ENCODE data around the gene ARHGEF10L. TPM values are rescaled to one million over a fixed set of nuclear protein-coding genes. Genes with fewer than 3 reads are reported as not detected.

The ARHGEF10L gene
- total RNA-seq, 2 donors from 2014 or later, result 226 to 301 TPM

DNA sequence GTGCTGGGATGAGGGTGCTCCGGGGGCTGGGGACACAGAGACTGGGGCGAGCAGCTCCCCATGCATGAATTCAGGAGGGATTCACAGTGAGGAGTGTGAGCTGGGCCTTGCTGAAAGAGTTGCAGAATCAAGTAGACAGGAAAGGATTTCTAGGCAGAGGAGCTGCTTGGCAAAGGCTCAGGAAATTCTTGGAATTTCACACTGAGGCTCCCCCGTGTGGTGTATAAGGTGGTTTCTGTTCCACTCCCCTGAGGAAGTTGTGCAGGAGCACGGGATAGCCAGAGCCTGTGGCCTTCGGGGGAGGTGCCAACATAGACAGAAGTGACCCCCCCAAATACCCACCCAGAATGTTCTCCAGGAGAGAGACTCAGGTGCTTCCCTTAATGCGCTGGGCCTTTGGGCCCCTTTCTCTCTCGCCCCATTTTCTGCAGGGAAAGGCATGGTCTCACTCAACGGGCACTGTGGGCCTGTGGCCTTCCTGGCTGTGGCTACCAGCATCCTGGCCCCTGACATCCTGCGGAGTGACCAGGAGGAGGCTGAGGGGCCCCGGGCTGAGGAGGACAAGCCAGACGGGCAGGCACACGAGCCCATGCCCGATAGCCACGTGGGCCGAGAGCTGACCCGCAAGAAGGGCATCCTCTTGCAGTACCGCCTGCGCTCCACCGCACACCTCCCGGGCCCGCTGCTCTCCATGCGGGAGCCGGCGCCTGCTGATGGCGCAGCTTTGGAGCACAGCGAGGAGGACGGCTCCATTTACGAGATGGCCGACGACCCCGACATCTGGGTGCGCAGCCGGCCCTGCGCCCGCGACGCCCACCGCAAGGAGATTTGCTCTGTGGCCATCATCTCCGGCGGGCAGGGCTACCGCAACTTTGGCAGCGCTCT is 157.2 kb downstream of the ARHGEF10L start:
- ATAC-seq (ENCODE audit: insufficient number of reproducible peaks, low FRiP score, low read depth) (no peak), DNase-seq (ENCODE audit: low spot score) (no peak)
- Histone ChIP-seq H3K36me3 (peaks cover 56% of the 10 kb centered on the region), H3K27ac (no peak overlapping the region), H3K4me3 (no peak overlapping the region), H3K4me1 (ENCODE audit: control insufficient read depth in 1 of 2, low read depth in 2 of 2) (no peaks in the 10 kb centered on the region), H3K27me3 (replicated peaks; ENCODE audit: insufficient read depth) (no peaks in the 10 kb centered on the region), H3K9me3 (no peaks in the 10 kb centered on the region)
- TF ChIP-seq, protein P1, sequence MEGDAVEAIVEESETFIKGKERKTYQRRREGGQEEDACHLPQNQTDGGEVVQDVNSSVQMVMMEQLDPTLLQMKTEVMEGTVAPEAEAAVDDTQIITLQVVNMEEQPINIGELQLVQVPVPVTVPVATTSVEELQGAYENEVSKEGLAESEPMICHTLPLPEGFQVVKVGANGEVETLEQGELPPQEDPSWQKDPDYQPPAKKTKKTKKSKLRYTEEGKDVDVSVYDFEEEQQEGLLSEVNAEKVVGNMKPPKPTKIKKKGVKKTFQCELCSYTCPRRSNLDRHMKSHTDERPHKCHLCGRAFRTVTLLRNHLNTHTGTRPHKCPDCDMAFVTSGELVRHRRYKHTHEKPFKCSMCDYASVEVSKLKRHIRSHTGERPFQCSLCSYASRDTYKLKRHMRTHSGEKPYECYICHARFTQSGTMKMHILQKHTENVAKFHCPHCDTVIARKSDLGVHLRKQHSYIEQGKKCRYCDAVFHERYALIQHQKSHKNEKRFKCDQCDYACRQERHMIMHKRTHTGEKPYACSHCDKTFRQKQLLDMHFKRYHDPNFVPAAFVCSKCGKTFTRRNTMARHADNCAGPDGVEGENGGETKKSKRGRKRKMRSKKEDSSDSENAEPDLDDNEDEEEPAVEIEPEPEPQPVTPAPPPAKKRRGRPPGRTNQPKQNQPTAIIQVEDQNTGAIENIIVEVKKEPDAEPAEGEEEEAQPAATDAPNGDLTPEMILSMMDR (IDR thresholded peaks at IDR 0.05), result no peak

DNA sequence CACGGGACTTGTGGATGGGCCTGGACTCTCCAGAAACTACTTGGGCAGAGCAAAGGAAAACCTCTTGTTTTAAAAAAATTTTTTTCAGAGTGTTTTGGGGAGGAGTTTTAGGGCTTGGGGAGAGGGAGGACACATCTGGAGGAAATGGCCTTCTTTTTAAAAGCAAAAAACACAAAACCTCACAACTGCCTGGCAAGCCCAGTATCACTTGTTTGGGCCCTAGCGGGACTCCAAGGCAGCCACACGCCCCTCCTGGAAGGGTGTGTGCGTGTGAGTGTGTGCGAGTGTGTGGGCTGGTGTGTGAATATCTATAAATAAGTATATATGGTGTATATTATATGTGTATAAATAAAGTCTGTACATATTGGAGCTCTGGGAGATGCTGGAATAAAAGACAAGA is 158.0 kb downstream of the ARHGEF10L start:
- Histone ChIP-seq H3K27me3 (replicated peaks; ENCODE audit: insufficient read depth) (no peaks in the 10 kb centered on the region), H3K4me3 (no peak overlapping the region), H3K36me3 (peaks cover 49% of the 10 kb centered on the region), H3K9me3 (no peaks in the 10 kb centered on the region), H3K27ac (no peak overlapping the region), H3K4me1 (ENCODE audit: control insufficient read depth in 1 of 2, low read depth in 2 of 2) (no peaks in the 10 kb centered on the region)
- TF ChIP-seq, protein P1 (IDR thresholded peaks at IDR 0.05), result no peak
- ATAC-seq (ENCODE audit: insufficient number of reproducible peaks, low FRiP score, low read depth) (no peak), DNase-seq (ENCODE audit: low spot score) (no peak)

DNA sequence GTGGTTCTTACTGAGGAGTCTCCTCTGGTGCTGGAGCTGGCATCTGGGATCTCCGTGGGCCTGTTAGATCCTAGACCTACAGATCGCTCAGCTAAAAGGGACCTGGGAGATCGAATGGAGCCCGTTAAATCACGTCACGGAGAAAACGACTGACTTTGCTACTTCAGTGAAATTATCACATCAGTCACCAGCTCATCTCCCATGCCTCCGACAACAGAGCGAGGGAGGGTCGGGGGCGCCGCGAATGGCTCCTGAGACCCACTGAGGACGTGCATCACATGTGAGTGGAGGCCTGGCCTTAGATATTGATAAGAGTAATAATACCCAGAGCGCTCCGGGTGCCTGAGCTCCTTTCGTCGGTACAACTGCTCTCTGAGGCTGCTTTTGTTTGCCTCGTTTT is 160.1 kb downstream of the ARHGEF10L start:
- H3K9me3 ChIP-seq, result no peaks in the 10 kb centered on the region
- peaks cover 28% of the 10 kb centered on the region for H3K36me3 ChIP-seq
- no peak overlapping the region for H3K4me3 ChIP-seq
- no peak overlapping the region for H3K27ac ChIP-seq
- no peak for ATAC-seq (ENCODE audit: insufficient number of reproducible peaks, low FRiP score, low read depth)
- H3K4me1 ChIP-seq (ENCODE audit: control insufficient read depth in 1 of 2, low read depth in 2 of 2), result no peaks in the 10 kb centered on the region
- TF ChIP-seq, protein P1 (IDR thresholded peaks at IDR 0.05), result no peak
- no peaks in the 10 kb centered on the region for H3K27me3 ChIP-seq (replicated peaks; ENCODE audit: insufficient read depth)
- no peak for DNase-seq (ENCODE audit: low spot score)

DNA sequence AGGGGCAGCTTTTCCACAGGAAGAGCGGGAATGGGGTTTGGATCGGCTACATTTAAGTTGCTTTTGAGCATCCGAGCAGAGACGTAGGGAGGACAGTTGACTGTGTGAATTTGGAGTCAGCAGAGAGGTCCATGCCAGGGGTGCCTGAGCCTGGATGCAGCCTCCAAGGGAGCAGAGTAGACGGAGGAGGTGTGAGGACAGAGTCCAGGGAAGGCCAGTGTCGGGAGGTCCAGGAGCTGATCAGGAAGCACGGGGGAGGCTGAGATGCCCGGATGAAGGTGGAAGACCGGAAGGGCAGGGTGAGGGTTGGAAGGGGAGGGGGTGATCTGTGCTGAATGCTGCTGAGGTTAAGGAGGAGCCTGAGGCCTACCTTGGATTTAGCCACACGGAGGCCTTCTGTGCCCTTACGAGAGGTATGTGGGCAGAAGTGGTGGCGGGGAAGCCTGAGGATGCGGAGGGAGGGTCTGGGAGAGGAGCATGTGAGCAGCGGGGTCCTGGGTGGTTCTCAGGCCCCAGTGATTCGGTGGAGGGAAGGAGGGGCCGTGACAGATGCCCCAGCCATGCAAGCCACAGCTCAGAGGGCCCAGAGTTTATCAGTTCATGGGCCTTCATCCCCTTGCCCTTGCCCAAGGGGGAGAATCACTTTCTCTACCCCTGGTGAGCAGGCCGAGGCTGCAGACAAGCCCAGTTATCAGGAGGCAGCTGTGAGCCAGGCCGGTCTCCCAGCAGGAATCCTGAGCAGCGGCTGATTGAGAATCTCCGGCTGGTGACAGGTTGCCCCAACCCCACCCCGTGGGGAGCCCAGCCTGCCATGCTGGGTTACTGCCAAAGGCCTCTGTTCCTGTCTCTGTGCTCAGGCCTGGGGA is 161.7 kb downstream of the ARHGEF10L start:
- no peaks in the 10 kb centered on the region for H3K27me3 ChIP-seq (replicated peaks; ENCODE audit: insufficient read depth)
- no peak for DNase-seq (ENCODE audit: low spot score)
- peaks cover 16% of the 10 kb centered on the region for H3K36me3 ChIP-seq
- TF ChIP-seq, protein P1 (IDR thresholded peaks at IDR 0.05), result no peak
- ATAC-seq (ENCODE audit: insufficient number of reproducible peaks, low FRiP score, low read depth), result no peak
- no peak overlapping the region for H3K27ac ChIP-seq
- no peak overlapping the region for H3K4me3 ChIP-seq
- H3K9me3 ChIP-seq, result no peaks in the 10 kb centered on the region
- H3K4me1 ChIP-seq (ENCODE audit: control insufficient read depth in 1 of 2, low read depth in 2 of 2), result no peaks in the 10 kb centered on the region

DNA sequence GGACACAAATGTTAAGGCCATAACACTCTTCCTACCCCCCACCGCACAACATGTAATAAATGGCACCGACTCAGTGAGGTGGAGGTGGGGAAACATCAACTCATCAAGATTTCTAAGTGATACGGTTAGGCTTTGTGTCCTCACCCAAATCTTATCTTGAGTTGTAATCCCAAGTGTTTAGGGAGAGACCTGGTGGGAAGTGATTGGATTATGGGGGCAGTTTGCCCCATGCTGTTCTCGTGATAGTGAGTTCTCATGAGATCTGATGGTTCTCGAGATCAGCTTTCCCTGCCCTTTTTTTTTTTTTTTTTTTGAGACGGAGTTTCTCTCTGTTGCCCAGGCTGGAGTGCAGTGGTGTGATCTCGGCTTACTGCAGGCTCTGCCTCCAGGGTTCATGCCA is 164.7 kb downstream of the ARHGEF10L start:
- no peak for ATAC-seq (ENCODE audit: insufficient number of reproducible peaks, low FRiP score, low read depth)
- Histone ChIP-seq H3K27me3 (replicated peaks; ENCODE audit: insufficient read depth) (no peaks in the 10 kb centered on the region), H3K4me3 (no peak overlapping the region)

More for the DNA sequence above, 164.7 kb downstream of the ARHGEF10L start:
- Histone ChIP-seq H3K4me1 (ENCODE audit: control insufficient read depth in 1 of 2, low read depth in 2 of 2) (no peaks in the 10 kb centered on the region), H3K27ac (no peak overlapping the region), H3K9me3 (no peaks in the 10 kb centered on the region), H3K36me3 (no peaks in the 10 kb centered on the region)
- no peak for DNase-seq (ENCODE audit: low spot score)
- TF ChIP-seq, protein P1 (IDR thresholded peaks at IDR 0.05), result no peak

Measured in thoracic aorta (tissue), 2 donors.